ENCODE results near the gene PMCH.

PMCH gene

GRCh38 chr12:102182635-102183034, 15.0 kb downstream of the PMCH start:
- DNase-seq (ENCODE audit: extremely low spot score) = no peak
- POLR2A ChIA-PET = no interaction called here
- CTCF ChIA-PET = no interaction called here
- TF ChIP-seq FOXM1 (IDR thresholded peaks at IDR 0.05; ENCODE audit: borderline replicate concordance) (no peak), ELF4 (IDR thresholded peaks at IDR 0.05) (no peak), CTBP1 (IDR thresholded peaks at IDR 0.05; ENCODE audit: borderline replicate concordance) (no peak), TARDBP (IDR thresholded peaks at IDR 0.05) (no peak), ZNF384 (IDR thresholded peaks at IDR 0.05) (no peak), SP1 (IDR thresholded peaks at IDR 0.05) (no peak)

DNA sequence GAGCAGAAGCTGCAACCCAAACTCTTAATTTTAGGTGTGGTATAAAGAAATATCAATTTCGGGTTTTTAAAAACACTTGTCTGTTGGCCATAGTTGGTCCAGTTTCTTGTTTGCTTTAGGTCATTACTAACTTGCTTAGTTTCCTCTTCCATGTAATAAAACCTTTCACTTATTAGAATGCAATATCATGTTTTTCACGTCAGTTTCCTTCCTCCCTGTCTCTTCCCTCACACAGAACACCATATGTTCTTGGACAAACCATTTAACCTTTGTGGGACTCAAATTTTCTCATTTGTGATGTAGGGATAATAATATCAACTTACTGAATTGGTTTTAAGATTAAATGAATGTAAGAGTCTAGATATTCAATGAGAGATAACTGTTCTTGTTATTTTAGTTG, 22.9 kb downstream of the PMCH start:
- ChIA-PET CTCF (no interaction called here), POLR2A (no interaction called here)
- no peak for DNase-seq (ENCODE audit: extremely low spot score)
- TF ChIP-seq LEF1 (IDR thresholded peaks at IDR 0.05; ENCODE audit: borderline replicate concordance) (no peak), PKNOX1 (IDR thresholded peaks at IDR 0.05) (no peak), TARDBP (IDR thresholded peaks at IDR 0.05) (no peak), FOXK2 (IDR thresholded peaks at IDR 0.05) (no peak), ZNF384 (IDR thresholded peaks at IDR 0.05) (no peak), SP1 (IDR thresholded peaks at IDR 0.05) (no peak), HDGF (IDR thresholded peaks at IDR 0.05; ENCODE audit: borderline replicate concordance) (no peak), L3MBTL2 (conservative IDR thresholded peaks at IDR 0.05) (no peak)

GRCh38 chr12:102174117-102174516, 23.5 kb downstream of the PMCH start:
- no peak for DNase-seq (ENCODE audit: extremely low spot score)
- POLR2A ChIA-PET = no interaction called here
- CTCF ChIA-PET = interaction anchor here (0.5 to 0.6 kb wide), 2 partner anchors 13 to 709 kb away, joined by 3 to 4 read pairs; no protein-coding TSS in a partner anchor
- TF ChIP-seq TARDBP (IDR thresholded peaks at IDR 0.05) (no peak), HDGF (IDR thresholded peaks at IDR 0.05; ENCODE audit: borderline replicate concordance) (no peak), FOXM1 (IDR thresholded peaks at IDR 0.05; ENCODE audit: borderline replicate concordance) (no peak), SUZ12 (IDR thresholded peaks at IDR 0.05) (no peak), LEF1 (IDR thresholded peaks at IDR 0.05; ENCODE audit: borderline replicate concordance) (no peak), ZNF384 (IDR thresholded peaks at IDR 0.05) (no peak), CTBP1 (IDR thresholded peaks at IDR 0.05; ENCODE audit: borderline replicate concordance) (no peak), PKNOX1 (IDR thresholded peaks at IDR 0.05) (no peak), NFRKB (IDR thresholded peaks at IDR 0.05) (no peak), BHLHE40 (IDR thresholded peaks at IDR 0.05; ENCODE audit: borderline replicate concordance) (no peak), SP1 (IDR thresholded peaks at IDR 0.05) (no peak), ARNT (IDR thresholded peaks at IDR 0.05) (no peak)

DNA sequence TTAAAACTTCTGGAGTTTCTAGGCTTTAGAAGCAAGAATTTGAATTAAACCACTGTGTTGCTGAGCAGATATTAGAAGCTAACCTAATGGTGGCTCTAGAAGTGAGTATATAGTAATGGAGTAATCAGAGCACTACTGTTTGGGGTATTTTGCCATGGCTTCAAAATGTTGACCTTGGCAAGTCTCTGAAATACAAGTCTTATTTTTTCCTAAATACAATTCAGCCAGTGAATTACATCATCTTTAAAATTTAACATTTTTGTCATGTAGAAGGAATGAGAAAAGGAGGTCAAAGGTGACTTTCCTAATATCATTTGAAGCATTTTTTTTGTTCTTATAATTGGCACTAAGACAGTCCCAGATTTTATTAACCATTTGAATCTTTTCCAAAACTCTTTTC, 25.2 kb downstream of the PMCH start:
- DNase-seq (ENCODE audit: extremely low spot score) = no peak

GRCh38 chr12:102171951-102172350, 25.7 kb downstream of the PMCH start:
- TF ChIP-seq ELF4 (IDR thresholded peaks at IDR 0.05) = no peak
- no peak for TF ChIP-seq NFRKB (IDR thresholded peaks at IDR 0.05)
- no peak for TF ChIP-seq FOXM1 (IDR thresholded peaks at IDR 0.05; ENCODE audit: borderline replicate concordance)
- no peak for TF ChIP-seq LEF1 (IDR thresholded peaks at IDR 0.05; ENCODE audit: borderline replicate concordance)
- TF ChIP-seq HDGF (IDR thresholded peaks at IDR 0.05; ENCODE audit: borderline replicate concordance) = no peak
- TF ChIP-seq CTBP1 (IDR thresholded peaks at IDR 0.05; ENCODE audit: borderline replicate concordance) = no peak
- TF ChIP-seq ARNT (IDR thresholded peaks at IDR 0.05) = no peak
- TF ChIP-seq L3MBTL2 (conservative IDR thresholded peaks at IDR 0.05) = no peak
- POLR2A ChIA-PET = no interaction called here
- DNase-seq (ENCODE audit: extremely low spot score) = no peak
- CTCF ChIA-PET = no interaction called here

More for the DNA sequence above, 25.2 kb downstream of the PMCH start:
- TF ChIP-seq TARDBP (IDR thresholded peaks at IDR 0.05) (no peak), ZNF384 (IDR thresholded peaks at IDR 0.05) (no peak), LEF1 (IDR thresholded peaks at IDR 0.05; ENCODE audit: borderline replicate concordance) (no peak), BHLHE40 (IDR thresholded peaks at IDR 0.05; ENCODE audit: borderline replicate concordance) (no peak), PKNOX1 (IDR thresholded peaks at IDR 0.05) (no peak), ELF4 (IDR thresholded peaks at IDR 0.05) (no peak), FOXM1 (IDR thresholded peaks at IDR 0.05; ENCODE audit: borderline replicate concordance) (no peak), HDGF (IDR thresholded peaks at IDR 0.05; ENCODE audit: borderline replicate concordance) (no peak)
- ChIA-PET CTCF (no interaction called here), POLR2A (no interaction called here)

DNA sequence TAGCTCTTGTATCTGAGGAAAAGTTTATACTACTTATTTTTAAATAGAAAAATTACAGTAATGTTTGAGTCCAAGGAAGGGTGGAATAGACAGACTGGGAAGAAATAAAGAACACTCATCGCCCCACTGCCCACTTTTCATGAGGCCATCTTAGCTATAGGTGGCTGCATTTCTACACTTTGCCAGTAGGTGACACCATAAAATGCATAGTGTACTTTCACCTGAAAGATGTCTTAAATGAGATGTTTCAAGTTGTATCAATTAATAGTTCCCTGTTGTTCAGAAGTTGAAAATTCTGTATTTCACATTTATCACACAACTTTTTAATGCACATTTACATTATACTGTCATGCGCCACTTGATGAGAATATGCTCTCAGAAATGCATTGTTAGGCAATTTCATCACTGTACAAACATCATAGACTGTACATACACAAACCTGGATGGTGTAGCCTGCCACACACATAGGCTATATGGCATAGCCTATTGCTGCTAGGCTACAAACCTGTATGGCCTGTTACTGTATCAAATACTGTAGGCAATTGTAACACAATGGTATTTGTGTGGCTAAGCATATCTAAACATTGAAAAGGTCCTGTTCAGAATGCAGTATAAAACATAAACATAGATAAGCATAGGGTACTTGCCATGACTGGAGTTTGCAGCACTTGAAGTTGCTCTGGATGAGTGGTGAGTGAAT, 27.6 kb downstream of the PMCH start:
- ChIA-PET POLR2A (no interaction called here), CTCF (interaction anchor here (1.0 to 1.3 kb wide), 3 partner anchors 8 to 570 kb away, joined by 3 to 4 read pairs (median 4); no protein-coding TSS in a partner anchor)
- peak; percentile 12 for DNase-seq (ENCODE audit: extremely low spot score)
- no peak for TF ChIP-seq ZNF384 (IDR thresholded peaks at IDR 0.05)
